Measurements from ENCODE around the gene RNF41. TPM values are rescaled to one million over a fixed set of nuclear protein-coding genes. Genes with fewer than 3 reads are reported as not detected.

RNF41 gene
- total RNA-seq, 4 donors from 2014 or later: 39.0 to 51.3 (median 42.7) TPM

- Histone ChIP-seq H3K4me3 (peak overlapping the region; percentile 31 to 83 (median 70)), H3K4me1 (peaks cover 16 to 23% (median 22%) of the 10 kb centered on the region in 4 donors), H3K9me3 (no peaks in the 10 kb centered on the region), H3K36me3 (peaks cover 0 to 21% (median 6%) of the 10 kb centered on the region in 4 donors), H3K27me3 (no peaks in the 10 kb centered on the region), H3K27ac (peak overlapping the region; percentile 87 to 93 (median 90))
- intact Hi-C loops (cut with DNase I; ENCODE audit: low total_unique reads): no loop called here
- 11 to 14% methylated on average over 6 to 9 of the region's 9 CpGs for WGBS, 2 donors (ENCODE audit: low coverage in 1 of 2)
- in situ Hi-C loops (cut with MboI; ENCODE audit: low pct_ligation_motif_present in 1 of 4, low pct_unique_long_range_greater_than_20kb in 1 of 4, low sequenced_read_pairs in 3 of 4): no loop called here
- DNase-seq: no peak
- TF ChIP-seq POLR2AphosphoS5 (IDR thresholded peaks at IDR 0.05) (no peak), EP300 (IDR thresholded peaks at IDR 0.05; ENCODE audit: low read depth) (no peak), CTCF (IDR thresholded peaks at IDR 0.05) (no peak), POLR2A (IDR thresholded peaks at IDR 0.05) (no peak)
Measured at GRCh38 chr12:56258820-56259183, 37.1 kb upstream of the RNF41 start.

GRCh38 chr12:56258068-56258819 is 36.5 kb upstream of the RNF41 start, which contains the start of gene ANKRD52:
ANKRD52 (minus strand) TSS chr12:56258384; CDS start chr12:56258269, 115 bp downstream.
- peak within 1 kb of the TSS; percentile 87 to 93 (median 90) for H3K27ac ChIP-seq
- WGBS, 2 donors (ENCODE audit: low coverage in 1 of 2): 1% methylated on average over 46 of the region's 78 CpGs; no CpG with 5 or more reads in 1 of the 2 donors
- H3K9me3 ChIP-seq: no peaks in the 10 kb centered on the region
- no peaks in the 10 kb centered on the region for H3K27me3 ChIP-seq
- H3K36me3 ChIP-seq: peaks cover 0 to 27% (median 9%) of the 10 kb centered on the region in 4 donors
- intact Hi-C loops (cut with DNase I; ENCODE audit: low total_unique reads) (no loop called here), in situ Hi-C loops (cut with MboI; ENCODE audit: low pct_ligation_motif_present in 1 of 4, low pct_unique_long_range_greater_than_20kb in 1 of 4, low sequenced_read_pairs in 3 of 4) (no loop called here)
- TF ChIP-seq CTCF (IDR thresholded peaks at IDR 0.05) (peak; percentile 36 to 80 (median 64)), EP300 (IDR thresholded peaks at IDR 0.05; ENCODE audit: low read depth) (no peak), POLR2AphosphoS5 (IDR thresholded peaks at IDR 0.05) (peak in 2 of 3 donors; percentile 15 to 41)
- H3K4me3 ChIP-seq: peak within 1 kb of the TSS; percentile 66 to 83 (median 72)
- H3K4me1 ChIP-seq: peaks cover 16 to 23% (median 22%) of the 10 kb centered on the region in 4 donors
- peak; percentile 81 for DNase-seq

GRCh38 chr12:56257491-56258067 is 35.9 kb upstream of the RNF41 start:
- Histone ChIP-seq H3K4me3 (peak overlapping the region; percentile 66 to 83 (median 72)), H3K27ac (peak overlapping the region; percentile 87 to 93 (median 90)), H3K27me3 (no peaks in the 10 kb centered on the region), H3K36me3 (peaks cover 0 to 33% (median 15%) of the 10 kb centered on the region in 4 donors), H3K9me3 (no peaks in the 10 kb centered on the region), H3K4me1 (peaks cover 16 to 23% (median 22%) of the 10 kb centered on the region in 4 donors)
- no peak for TF ChIP-seq EP300 (IDR thresholded peaks at IDR 0.05; ENCODE audit: low read depth)
- no peak for TF ChIP-seq POLR2AphosphoS5 (IDR thresholded peaks at IDR 0.05)
- no peak for TF ChIP-seq CTCF (IDR thresholded peaks at IDR 0.05)
- no peak for TF ChIP-seq POLR2A (IDR thresholded peaks at IDR 0.05)
- intact Hi-C loops (cut with DNase I; ENCODE audit: low total_unique reads): no loop called here
- DNase-seq: no peak
- WGBS, 2 donors (ENCODE audit: low coverage in 1 of 2): 0% methylated on average over 13 of the region's 27 CpGs; no CpG with 5 or more reads in 1 of the 2 donors
- in situ Hi-C loops (cut with MboI; ENCODE audit: low pct_ligation_motif_present in 1 of 4, low pct_unique_long_range_greater_than_20kb in 1 of 4, low sequenced_read_pairs in 3 of 4): no loop called here

- Histone ChIP-seq H3K4me1 (peaks cover 16 to 23% (median 22%) of the 10 kb centered on the region in 4 donors), H3K27ac (peak overlapping the region in 2 of 4 donors; percentile 88 to 93), H3K27me3 (no peaks in the 10 kb centered on the region), H3K4me3 (peak overlapping the region in 3 of 4 donors; percentile 66 to 83 (median 74)), H3K36me3 (peaks cover 0 to 37% (median 18%) of the 10 kb centered on the region in 4 donors), H3K9me3 (no peaks in the 10 kb centered on the region)
- intact Hi-C loops (cut with DNase I; ENCODE audit: low total_unique reads) (no loop called here), in situ Hi-C loops (cut with MboI; ENCODE audit: low pct_ligation_motif_present in 1 of 4, low pct_unique_long_range_greater_than_20kb in 1 of 4, low sequenced_read_pairs in 3 of 4) (no loop called here)
- TF ChIP-seq POLR2AphosphoS5 (IDR thresholded peaks at IDR 0.05): no peak
- TF ChIP-seq CTCF (IDR thresholded peaks at IDR 0.05): no peak
- no peak for TF ChIP-seq EP300 (IDR thresholded peaks at IDR 0.05; ENCODE audit: low read depth)
- TF ChIP-seq POLR2A (IDR thresholded peaks at IDR 0.05): no peak
- WGBS, 2 donors (ENCODE audit: low coverage in 1 of 2): 20 to 60% methylated on average over 1 to 8 of the region's 8 CpGs
- no peak for DNase-seq
Measured at GRCh38 chr12:56257071-56257470, 35.3 kb upstream of the RNF41 start.
